MCF 10A (cell line): ENCODE measurements around the gene ISCU. TPM values are rescaled to one million over a fixed set of nuclear protein-coding genes. Genes with fewer than 3 reads are reported as not detected.
"Not testable (repeated sequence)": the region's sequence is repeated elsewhere in the genome, so short reads cannot be mapped to it uniquely, and the experiment has no call there.

Experiments
- BruUV-seq: library from RNA; stranded (reverse); fragments of 400-500 nt; replicated peaks from 2 replicates; lab custom pipeline; 2021; lab: Mats Ljungman, UMichigan
- CTCF ChIA-PET: fragments of 300-600 bp; sonication (Branson Sonifier 250); formaldehyde crosslinking; extraction: SDS; loops from one replicate; lab custom pipeline; 2021; ENCODE audit warnings: antibody characterized with exemption, inconsistent platforms; lab: Yijun Ruan, JAX
- POLR2A ChIA-PET: fragments of 300-600, 350-650 bp; sonication (Branson Sonifier 250); formaldehyde crosslinking; extraction: SDS; loops from one replicate; lab custom pipeline; 2020; ENCODE audit warnings: antibody characterized with exemption, inconsistent platforms; lab: Yijun Ruan, JAX
- DNase-seq: peaks from one replicate; pipeline ENCODE4 v3.0.0-alpha.2; 2018; ENCODE audit not compliant: unreplicated experiment
- H3K27ac Mint-ChIP-seq: one replicate; pipeline ENCODE4 v1.8.0; 2022; ENCODE audit warnings: mild to moderate bottlenecking, low read depth, mixed read lengths; ENCODE audit not compliant: unreplicated experiment
- H3K27me3 Mint-ChIP-seq: one replicate; pipeline ENCODE4 v1.8.0; 2022; ENCODE audit warnings: mixed read lengths; ENCODE audit not compliant: insufficient read depth, unreplicated experiment
- H3K36me3 Mint-ChIP-seq: one replicate; pipeline ENCODE4 v1.8.0; 2022; ENCODE audit warnings: mild to moderate bottlenecking, moderate library complexity, mixed read lengths; ENCODE audit not compliant: insufficient read depth, unreplicated experiment
- H3K4me1 Mint-ChIP-seq: one replicate; pipeline ENCODE4 v1.8.0; 2022; ENCODE audit warnings: mixed read lengths; ENCODE audit not compliant: insufficient read depth, unreplicated experiment
- H3K4me3 Mint-ChIP-seq: one replicate; pipeline ENCODE4 v1.8.0; 2022; ENCODE audit warnings: mild to moderate bottlenecking, moderate library complexity, mixed read lengths; ENCODE audit not compliant: unreplicated experiment
- H3K9me3 Mint-ChIP-seq: one replicate; pipeline ENCODE4 v1.8.0; 2022; ENCODE audit warnings: mixed read lengths; ENCODE audit not compliant: unreplicated experiment
- intact Hi-C: fragments of 100-400 bp; cut with micrococcal nuclease; formaldehyde crosslinking; loops from 2 replicates; pipeline ENCODE4 v1.14.1; 2022
- total RNA-seq: library from RNA; stranded (reverse); gene quantifications from 2 replicates; pipeline ENCODE4 v1.2.3, GENCODE V29; 2022
- TF ChIP-seq, protein P1 (sequence below): fragments of 200-600 bp; IDR thresholded peaks from one replicate; pipeline ENCODE4 v1.8.0; 2022; ENCODE audit warnings: antibody characterized with exemption, mild to moderate bottlenecking; ENCODE audit not compliant: unreplicated experiment

ISCU gene
- total RNA-seq, 1 experiment from 2014 or later = 115 TPM

DNA sequence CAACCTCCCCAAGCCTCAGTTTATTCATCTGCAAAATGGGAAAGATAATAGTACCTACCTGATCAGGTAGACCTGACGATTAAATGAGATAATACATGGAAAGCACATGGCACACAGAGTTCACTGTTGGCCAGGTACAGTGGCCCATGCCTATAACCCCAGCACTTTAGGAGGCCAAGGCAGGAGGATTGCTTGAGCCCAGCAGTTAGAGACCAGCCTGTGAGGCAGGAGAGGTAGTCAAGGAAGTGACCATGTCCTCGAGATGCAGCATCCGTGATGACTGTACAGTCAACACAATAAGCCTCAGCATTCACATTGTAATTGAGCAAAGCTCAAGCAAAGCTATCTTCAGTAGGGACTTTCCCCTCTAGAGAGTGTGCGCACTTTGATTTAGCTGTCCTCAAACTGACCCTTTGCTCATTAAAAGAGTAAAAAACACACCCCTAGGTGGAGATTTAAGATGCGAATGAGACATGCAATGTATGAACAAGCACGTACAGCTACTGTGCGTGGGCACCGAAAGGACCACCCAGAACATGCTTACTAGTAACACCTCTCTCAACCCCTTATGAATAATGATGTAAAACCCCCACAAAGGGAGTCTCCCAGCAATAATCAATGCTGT lies 9.9 kb downstream of the ISCU start:
- Mint-ChIP-seq H3K4me1 (no peaks in the 10 kb centered on the region), H3K9me3 (no peaks in the 10 kb centered on the region), H3K4me3 (no peak overlapping the region), H3K27me3 (peaks cover 14% of the 10 kb centered on the region), H3K27ac (no peak overlapping the region), H3K36me3 (peaks cover 28% of the 10 kb centered on the region)
- no peak for DNase-seq
- intact Hi-C loops = no loop called here
- BruUV-seq = no TSS peak
- POLR2A ChIA-PET = no interaction called here
- CTCF ChIA-PET = interaction anchor here (0.5 to 14.4 kb wide), 5 partner anchors 10 to 406 kb away, joined by 3 to 274 read pairs (median 3); no protein-coding TSS in a partner anchor
- TF ChIP-seq, protein P1, sequence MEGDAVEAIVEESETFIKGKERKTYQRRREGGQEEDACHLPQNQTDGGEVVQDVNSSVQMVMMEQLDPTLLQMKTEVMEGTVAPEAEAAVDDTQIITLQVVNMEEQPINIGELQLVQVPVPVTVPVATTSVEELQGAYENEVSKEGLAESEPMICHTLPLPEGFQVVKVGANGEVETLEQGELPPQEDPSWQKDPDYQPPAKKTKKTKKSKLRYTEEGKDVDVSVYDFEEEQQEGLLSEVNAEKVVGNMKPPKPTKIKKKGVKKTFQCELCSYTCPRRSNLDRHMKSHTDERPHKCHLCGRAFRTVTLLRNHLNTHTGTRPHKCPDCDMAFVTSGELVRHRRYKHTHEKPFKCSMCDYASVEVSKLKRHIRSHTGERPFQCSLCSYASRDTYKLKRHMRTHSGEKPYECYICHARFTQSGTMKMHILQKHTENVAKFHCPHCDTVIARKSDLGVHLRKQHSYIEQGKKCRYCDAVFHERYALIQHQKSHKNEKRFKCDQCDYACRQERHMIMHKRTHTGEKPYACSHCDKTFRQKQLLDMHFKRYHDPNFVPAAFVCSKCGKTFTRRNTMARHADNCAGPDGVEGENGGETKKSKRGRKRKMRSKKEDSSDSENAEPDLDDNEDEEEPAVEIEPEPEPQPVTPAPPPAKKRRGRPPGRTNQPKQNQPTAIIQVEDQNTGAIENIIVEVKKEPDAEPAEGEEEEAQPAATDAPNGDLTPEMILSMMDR = no peak

DNA sequence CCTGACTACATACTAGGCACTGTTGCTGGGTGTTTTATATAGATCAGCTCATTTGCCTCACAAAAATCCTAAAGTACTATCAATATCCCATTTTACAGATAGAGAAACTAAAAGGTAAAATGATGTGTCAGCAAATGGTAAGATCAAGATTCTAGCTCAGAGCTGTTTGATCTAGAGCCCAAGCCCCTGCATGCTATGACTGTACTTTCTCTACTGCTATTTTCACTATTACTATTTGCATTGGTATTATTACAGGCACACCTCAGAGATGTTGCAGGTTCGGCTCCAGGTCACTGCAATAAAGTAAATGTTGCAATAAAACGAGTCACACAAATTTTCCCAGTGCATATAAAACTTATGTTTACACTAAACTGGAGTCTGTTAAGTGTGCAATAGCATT lies 10.9 kb downstream of the ISCU start:
- Mint-ChIP-seq H3K9me3 (no peaks in the 10 kb centered on the region), H3K36me3 (peaks cover 18% of the 10 kb centered on the region), H3K27ac (no peak overlapping the region), H3K4me3 (no peak overlapping the region), H3K27me3 (peaks cover 14% of the 10 kb centered on the region), H3K4me1 (no peaks in the 10 kb centered on the region)
- no peak for DNase-seq
- ChIA-PET CTCF (interaction anchor here (0.5 to 14.4 kb wide), 4 partner anchors 11 to 230 kb away, joined by 3 to 274 read pairs (median 3); no protein-coding TSS in a partner anchor), POLR2A (interaction anchor here (1.1 kb wide), 1 partner anchor 9 kb away, joined by 3 read pairs; no protein-coding TSS in a partner anchor)
- TF ChIP-seq, protein P1 = no peak
- no TSS peak for BruUV-seq
- intact Hi-C loops = no loop called here

DNA sequence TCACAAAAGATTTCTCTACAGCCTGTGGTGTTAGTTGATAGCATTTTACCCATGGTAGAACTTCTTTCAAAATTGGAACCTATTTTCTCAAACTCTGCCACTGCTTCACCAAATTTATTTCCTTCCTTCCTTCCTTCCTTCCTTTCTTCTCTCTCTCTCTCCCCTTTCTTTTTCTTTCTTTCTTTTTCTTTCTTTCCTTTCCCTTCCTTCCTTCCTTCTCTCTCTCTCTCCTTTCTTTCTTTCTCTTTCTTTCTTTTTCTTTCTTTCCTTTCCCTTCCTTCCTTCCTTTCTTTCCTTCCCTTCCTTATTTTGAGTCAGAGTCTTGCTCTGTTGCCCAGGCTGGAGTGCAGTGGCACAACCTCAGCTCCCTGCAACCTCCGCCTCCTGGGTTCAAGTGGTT lies 11.9 kb downstream of the ISCU start:
- CTCF ChIA-PET = interaction anchor here (0.7 to 2.2 kb wide), 2 partner anchors 44 to 1014 kb away, joined by 3 to 9 read pairs; no protein-coding TSS in a partner anchor
- BruUV-seq, POLR2A ChIA-PET: not testable (repeated sequence)

DNA sequence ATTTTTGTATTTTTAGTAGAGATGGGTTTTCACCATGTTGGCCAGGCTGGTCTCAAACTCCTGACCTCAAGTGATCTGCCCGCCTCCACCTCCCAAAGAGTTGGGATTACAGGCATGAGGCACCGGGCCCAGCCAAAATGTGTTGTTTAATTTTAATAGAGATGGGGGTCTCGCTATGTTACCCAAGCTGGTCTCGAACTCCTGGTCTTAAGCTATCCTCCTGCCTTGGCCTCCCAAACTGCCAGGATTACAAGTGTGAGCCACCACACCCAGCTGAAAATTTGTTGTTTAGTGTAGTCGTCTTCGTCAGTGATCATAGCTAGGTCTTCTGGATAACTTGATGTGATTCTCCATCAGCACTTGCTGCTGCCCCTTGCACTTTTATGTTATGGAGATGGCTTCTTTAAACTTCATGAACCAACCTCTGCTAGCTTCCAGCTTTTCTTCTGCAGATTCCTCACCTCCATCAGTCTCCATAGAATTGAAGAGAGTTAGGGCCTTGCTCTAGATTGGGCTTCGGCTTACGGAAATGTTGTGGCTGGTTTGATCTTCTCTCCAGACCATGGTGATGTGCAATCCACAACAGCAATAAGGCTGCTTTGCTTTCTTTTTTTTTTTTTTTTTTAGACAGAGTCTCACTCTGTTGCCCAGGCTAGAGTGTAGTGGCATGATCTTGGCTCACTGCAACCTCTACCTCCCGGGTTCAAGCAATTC lies 13.0 kb downstream of the ISCU start:
- ChIA-PET POLR2A (interaction anchor here (0.7 kb wide), 1 partner anchor 48 kb away, joined by 3 read pairs; no protein-coding TSS in a partner anchor), CTCF (interaction anchor here (0.6 to 2.2 kb wide), 5 partner anchors 8 to 228 kb away, joined by 3 to 9 read pairs (median 3); no protein-coding TSS in a partner anchor)
- peaks cover 14% of the 10 kb centered on the region for H3K27me3 Mint-ChIP-seq

More for the DNA sequence above, 11.9 kb downstream of the ISCU start:
- H3K4me1 Mint-ChIP-seq, H3K36me3 Mint-ChIP-seq, DNase-seq, intact Hi-C loops, H3K27ac Mint-ChIP-seq, H3K4me3 Mint-ChIP-seq, H3K9me3 Mint-ChIP-seq: not testable (repeated sequence)
- H3K27me3 Mint-ChIP-seq = peaks cover 14% of the 10 kb centered on the region

More for the DNA sequence above, 13.0 kb downstream of the ISCU start:
- intact Hi-C loops = no loop called here
- TF ChIP-seq, protein P1 = no peak
- Mint-ChIP-seq H3K4me3 (no peak overlapping the region), H3K36me3 (peaks cover 2% of the 10 kb centered on the region), H3K4me1 (no peaks in the 10 kb centered on the region), H3K27ac (no peak overlapping the region), H3K9me3 (peaks cover 10% of the 10 kb centered on the region)
- no TSS peak for BruUV-seq
- no peak for DNase-seq
